Naive thymus-derived CD8-positive, alpha-beta T cell (primary cell): ENCODE measurements around the gene CEACAM3. TPM values are rescaled to one million over a fixed set of nuclear protein-coding genes. Genes with fewer than 3 reads are reported as not detected.

Experiments
- ATAC-seq, 2 donors: fragments of 150-1000 bp; cut with Tn5 transposase in 1 of 2; sonication (Bioruptor Pico), chemical (Tn5 transposase) in 1 of 2; 1 replicate in 1 of 2; 2 replicates in 1 of 2; pipeline ENCODE4 v1.10.0; 2021; ENCODE audit warnings: mild to moderate bottlenecking in 2 of 2, moderate library complexity in 2 of 2
- POLR2A ChIA-PET: fragments of 350-600 bp; sonication (Branson Sonifier 250); formaldehyde crosslinking; loops from one replicate; lab custom pipeline; 2021; ENCODE audit warnings: antibody characterized with exemption; lab: Charles Lee
- DNase-seq, 10 donors: peaks; one replicate each; pipeline versions ENCODE4 v3.0.0 to v3.0.0-alpha.2; 2020 to 2022
- H3K27ac Mint-ChIP-seq, 10 donors: one replicate each; pipeline ENCODE4 v1.8.0; 2020 to 2022; ENCODE audit warnings: mild to moderate bottlenecking in 10 of 10, mixed read lengths in 10 of 10, moderate library complexity in 4 of 10, inconsistent platforms in 1 of 10
- H3K27me3 Mint-ChIP-seq, 5 donors: one replicate each; pipeline ENCODE4 v1.8.0; 2021 to 2022; ENCODE audit warnings: mixed read lengths in 5 of 5
- H3K36me3 Mint-ChIP-seq, 3 donors: one replicate each; pipeline ENCODE4 v1.8.0; 2020 to 2022; ENCODE audit warnings: mixed read lengths in 3 of 3, mild to moderate bottlenecking in 2 of 3, inconsistent platforms in 1 of 3
- H3K4me1 Mint-ChIP-seq, 4 donors: one replicate each; pipeline ENCODE4 v1.8.0; 2021 to 2022; ENCODE audit warnings: mixed read lengths in 4 of 4
- H3K4me3 Mint-ChIP-seq, 10 donors: one replicate each; pipeline ENCODE4 v1.8.0; 2020 to 2022; ENCODE audit warnings: mild to moderate bottlenecking in 10 of 10, mixed read lengths in 10 of 10, moderate library complexity in 6 of 10, inconsistent platforms in 1 of 10
- H3K9me3 Mint-ChIP-seq, 9 donors: one replicate each; pipeline ENCODE4 v1.8.0; 2020 to 2022; ENCODE audit warnings: mixed read lengths in 9 of 9, mild to moderate bottlenecking in 3 of 9, inconsistent platforms in 1 of 9, moderate library complexity in 1 of 9
- polyA plus RNA-seq, 3 donors: library from polyadenylated mRNA; unstranded; fragments of 300-500 nt; fragmentation: Illumina TruSeq; gene quantifications; one replicate each; pipeline ENCODE4 v1.2.3, GENCODE V29; 2021
- total RNA-seq, 8 experiments: library from RNA in 2 of 8; stranded (reverse) in 2 of 8; gene quantifications; one replicate each; pipeline ENCODE4 v1.2.3 and lab custom pipeline; 2021 to 2026

CEACAM3 gene
- total and polyA plus RNA-seq, 5 experiments from 2014 or later = not detected

DNA sequence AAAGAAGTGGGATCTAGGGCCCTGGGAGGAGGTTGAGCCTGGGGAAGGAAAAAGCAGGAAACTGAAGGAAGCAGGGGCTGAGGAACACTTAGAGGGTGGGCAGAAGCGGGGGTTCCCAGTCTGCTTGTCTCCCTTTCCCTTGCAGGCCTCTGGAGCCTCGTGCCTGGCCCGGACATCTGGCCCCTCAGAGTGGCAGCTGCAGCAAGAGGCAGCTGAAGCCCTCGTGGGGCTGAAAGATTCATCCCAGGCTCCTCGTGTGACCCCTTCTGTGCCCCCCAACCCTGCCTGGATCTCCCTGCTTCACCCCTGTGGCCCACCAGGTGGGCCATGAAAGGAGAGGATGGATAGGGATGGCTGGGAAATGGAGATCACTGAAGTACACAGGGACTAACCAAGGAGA is 54.0 kb downstream of the CEACAM3 start:
- no peak overlapping the region for H3K4me3 Mint-ChIP-seq
- peaks cover 0 to 8% (median 5%) of the 10 kb centered on the region in 5 donors for H3K27me3 Mint-ChIP-seq
- no peaks in the 10 kb centered on the region for H3K9me3 Mint-ChIP-seq
- DNase-seq (no peak), ATAC-seq (no peak)
- POLR2A ChIA-PET = no interaction called here
- H3K4me1 Mint-ChIP-seq = peaks cover 0 to 2% (median 0%) of the 10 kb centered on the region in 4 donors
- H3K27ac Mint-ChIP-seq = no peak overlapping the region
- no peaks in the 10 kb centered on the region for H3K36me3 Mint-ChIP-seq

DNA sequence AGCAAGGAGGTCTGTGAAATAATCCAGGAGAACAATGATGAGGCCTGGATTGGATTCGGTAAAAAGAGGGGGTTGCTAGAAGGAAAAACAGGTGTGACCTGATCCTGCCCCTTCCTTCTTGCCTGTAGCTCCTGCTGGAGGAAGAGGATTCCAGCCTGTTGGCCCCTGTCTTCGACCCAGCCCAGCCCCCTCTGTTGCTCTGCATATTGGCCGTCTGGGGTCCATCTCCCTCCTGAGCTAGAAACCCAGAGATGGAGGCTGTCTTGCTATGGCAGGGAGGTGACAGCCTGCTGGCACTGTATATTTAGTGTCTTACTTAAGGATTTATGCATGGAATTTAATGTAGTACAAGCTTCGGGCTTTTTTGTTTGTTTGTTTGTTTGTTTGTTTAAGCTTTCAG is 55.1 kb downstream of the CEACAM3 start:
- Mint-ChIP-seq H3K4me1 (no peaks in the 10 kb centered on the region), H3K27me3 (peaks cover 0 to 8% (median 3%) of the 10 kb centered on the region in 5 donors), H3K27ac (no peak overlapping the region), H3K4me3 (no peak overlapping the region), H3K9me3 (no peaks in the 10 kb centered on the region), H3K36me3 (no peaks in the 10 kb centered on the region)
- POLR2A ChIA-PET = no interaction called here
- DNase-seq (no peak), ATAC-seq (no peak)

DNA sequence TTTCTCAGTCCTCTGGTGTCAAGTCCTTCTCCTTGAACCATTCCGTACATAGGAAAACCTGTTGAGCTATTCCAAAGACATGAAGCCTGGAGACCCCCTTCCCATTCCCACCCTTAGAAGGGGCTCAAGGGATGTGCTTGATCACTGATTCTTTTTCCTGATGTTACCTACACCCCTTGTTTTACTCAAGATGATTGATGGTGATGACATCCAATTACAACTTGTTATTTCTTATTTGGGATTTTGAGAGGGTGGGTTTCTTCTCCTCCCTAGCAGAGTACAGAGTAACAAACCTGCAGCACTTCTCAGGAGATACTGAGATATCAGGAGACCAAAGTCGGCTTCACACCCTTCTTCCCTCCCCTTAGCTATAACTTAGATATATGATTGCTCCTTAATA is 57.0 kb downstream of the CEACAM3 start:
- POLR2A ChIA-PET = interaction anchor here (0.8 kb wide), 1 partner anchor 105 kb away, joined by 3 read pairs; no protein-coding TSS in a partner anchor

GRCh38 chr19:41853768-41854167 is 57.4 kb downstream of the CEACAM3 start:
- ATAC-seq (no peak), DNase-seq (no peak)
- POLR2A ChIA-PET = interaction anchor here (0.8 kb wide), 1 partner anchor 105 kb away, joined by 3 read pairs; no protein-coding TSS in a partner anchor
- Mint-ChIP-seq H3K9me3 (no peaks in the 10 kb centered on the region), H3K36me3 (no peaks in the 10 kb centered on the region), H3K4me3 (no peak overlapping the region), H3K27me3 (peaks cover 0 to 8% (median 1%) of the 10 kb centered on the region in 5 donors), H3K27ac (no peak overlapping the region), H3K4me1 (no peaks in the 10 kb centered on the region)

More for the DNA sequence above, 57.0 kb downstream of the CEACAM3 start:
- H3K27me3 Mint-ChIP-seq = peaks cover 0 to 8% (median 1%) of the 10 kb centered on the region in 5 donors
- H3K4me3 Mint-ChIP-seq = no peak overlapping the region
- no peaks in the 10 kb centered on the region for H3K36me3 Mint-ChIP-seq
- no peaks in the 10 kb centered on the region for H3K9me3 Mint-ChIP-seq
- no peak overlapping the region for H3K27ac Mint-ChIP-seq
- no peak for DNase-seq
- no peak for ATAC-seq
- no peaks in the 10 kb centered on the region for H3K4me1 Mint-ChIP-seq

GRCh38 chr19:41859213-41859617 is 62.8 kb downstream of the CEACAM3 start:
- peaks cover 28 to 46% (median 39%) of the 10 kb centered on the region in 4 donors for H3K4me1 Mint-ChIP-seq
- H3K27me3 Mint-ChIP-seq = peaks cover 0 to 3% (median 0%) of the 10 kb centered on the region in 5 donors
- H3K36me3 Mint-ChIP-seq = peaks cover 0 to 37% (median 14%) of the 10 kb centered on the region in 3 donors
- no peak for ATAC-seq
- no peak for DNase-seq
- POLR2A ChIA-PET = interaction anchor here (1.0 to 4.1 kb wide), 23 partner anchors 9 to 596 kb away, joined by 3 to 253 read pairs (median 8); partner anchors contain the start of genes ARHGEF1, CD79A and RABAC1
- H3K27ac Mint-ChIP-seq = peak overlapping the region; percentile 84 to 99 (median 96)
- H3K4me3 Mint-ChIP-seq = peak overlapping the region; percentile 80 to 100 (median 94)
- H3K9me3 Mint-ChIP-seq = no peaks in the 10 kb centered on the region

DNA sequence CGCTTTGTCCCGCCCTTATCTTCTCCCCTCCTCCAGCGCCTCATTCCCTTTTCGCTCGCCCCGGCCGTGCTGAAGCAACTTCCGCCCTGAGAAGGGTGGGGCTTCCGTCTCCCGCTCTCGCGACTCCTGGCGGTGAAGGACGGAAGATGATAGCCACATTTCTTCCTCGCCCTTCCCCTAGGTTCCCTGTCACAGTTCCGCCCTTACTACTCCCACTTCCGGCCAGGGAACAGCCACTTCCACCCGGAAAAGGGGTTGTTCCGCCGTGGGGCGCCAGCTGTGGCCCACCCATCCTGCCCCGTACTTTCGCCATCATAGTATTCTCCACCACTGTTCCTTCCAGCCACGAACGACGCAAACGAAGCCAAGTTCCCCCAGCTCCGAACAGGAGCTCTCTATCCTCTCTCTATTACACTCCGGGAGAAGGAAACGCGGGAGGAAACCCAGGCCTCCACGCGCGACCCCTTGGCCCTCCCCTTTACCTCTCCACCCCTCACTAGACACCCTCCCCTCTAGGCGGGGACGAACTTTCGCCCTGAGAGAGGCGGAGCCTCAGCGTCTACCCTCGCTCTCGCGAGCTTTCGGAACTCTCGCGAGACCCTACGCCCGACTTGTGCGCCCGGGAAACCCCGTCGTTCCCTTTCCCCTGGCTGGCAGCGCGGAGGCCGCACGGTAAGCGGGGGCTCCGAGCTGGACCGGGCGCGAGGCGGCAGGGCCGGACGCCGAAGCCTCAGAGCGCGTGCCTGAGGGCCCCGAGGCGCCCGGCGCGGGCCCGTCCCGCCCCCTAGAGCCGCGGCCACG is 63.4 kb downstream of the CEACAM3 start, which contains the start of gene RPS19:
Gene RPS19 (plus strand): TSS at position 638 of the 801 bp plus-strand sequence. CDS start 520 bp downstream, outside the sequence.
- H3K9me3 Mint-ChIP-seq = no peaks in the 10 kb centered on the region
- no peaks in the 10 kb centered on the region for H3K27me3 Mint-ChIP-seq
- H3K27ac Mint-ChIP-seq = peak within 1 kb of the TSS; percentile 84 to 99 (median 97)
- DNase-seq (peak; percentile 94 to 99 (median 98)), ATAC-seq (peak; percentile 82 to 86)
- H3K4me3 Mint-ChIP-seq = peak within 1 kb of the TSS; percentile 80 to 100 (median 95)
- POLR2A ChIA-PET = interaction anchor here (0.5 to 4.1 kb wide), 25 partner anchors 9 to 598 kb away, joined by 3 to 253 read pairs (median 8); partner anchors contain the start of genes ARHGEF1, CD79A and RABAC1
- peaks cover 28 to 52% (median 44%) of the 10 kb centered on the region in 4 donors for H3K4me1 Mint-ChIP-seq
- H3K36me3 Mint-ChIP-seq = peaks cover 0 to 43% (median 14%) of the 10 kb centered on the region in 3 donors

DNA sequence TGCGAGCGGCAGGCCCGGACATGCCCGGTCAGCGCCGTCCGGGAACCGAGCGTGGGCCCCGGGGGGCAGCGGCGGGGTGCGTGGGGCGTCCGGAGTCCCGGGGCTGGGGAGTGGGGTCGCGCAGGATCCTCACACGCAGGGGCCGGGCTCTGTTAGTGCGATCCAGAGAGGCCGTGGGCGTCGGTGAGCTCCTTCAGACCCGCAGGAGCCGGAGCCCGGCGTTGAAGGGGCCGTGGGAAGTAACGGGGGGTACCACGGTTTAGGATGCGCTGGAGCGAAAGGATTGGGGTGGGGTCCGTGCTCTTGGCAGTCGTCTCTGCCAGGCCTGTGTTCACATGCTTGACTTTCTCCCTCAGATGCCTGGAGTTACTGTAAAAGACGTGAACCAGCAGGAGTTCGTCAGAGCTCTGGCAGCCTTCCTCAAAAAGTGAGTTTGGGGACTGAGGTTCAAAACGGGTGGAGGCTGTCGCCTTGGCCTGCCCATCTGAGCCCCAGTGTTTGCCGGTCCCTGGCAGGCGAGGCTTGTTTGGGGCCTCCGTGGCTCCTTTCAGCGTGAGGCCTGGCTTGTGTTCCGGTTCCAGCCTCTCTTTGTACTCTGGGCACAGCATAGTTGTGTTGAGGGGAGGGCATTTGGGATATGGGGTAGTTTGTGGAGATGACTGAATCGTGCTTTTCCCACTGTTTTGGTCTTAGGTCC is 64.2 kb downstream of the CEACAM3 start:
- H3K27me3 Mint-ChIP-seq = no peaks in the 10 kb centered on the region
- ATAC-seq (no peak), DNase-seq (peak in 1 of 10 donors; percentile 22)
- peaks cover 0 to 50% (median 14%) of the 10 kb centered on the region in 3 donors for H3K36me3 Mint-ChIP-seq
- peak overlapping the region; percentile 81 to 99 (median 94) for H3K27ac Mint-ChIP-seq
- POLR2A ChIA-PET = interaction anchor here (1.0 to 4.1 kb wide), 23 partner anchors 8 to 597 kb away, joined by 4 to 253 read pairs (median 8); partner anchors contain the start of genes ARHGEF1, CD79A and RABAC1
- H3K9me3 Mint-ChIP-seq = no peaks in the 10 kb centered on the region
- H3K4me3 Mint-ChIP-seq = peak overlapping the region; percentile 80 to 100 (median 92)
- peaks cover 28 to 56% (median 46%) of the 10 kb centered on the region in 4 donors for H3K4me1 Mint-ChIP-seq

Other genes starting within 250 kb of the CEACAM3 start
- gene CEACAM21, start 220.4 kb upstream of the CEACAM3 start, total RNA-seq = 10 to 100 TPM; 56.7 to 59.1 TPM
- gene CEACAM21, start 220.4 kb upstream of the CEACAM3 start, polyA plus RNA-seq = 10 to 100 TPM; 16.7 to 44.2 (median 19.8) TPM
- not detected for gene CEACAM4, start 169.5 kb upstream of the CEACAM3 start, total RNA-seq
- not detected for gene CEACAM4, start 169.5 kb upstream of the CEACAM3 start, polyA plus RNA-seq
- gene CEACAM7, start 108.3 kb upstream of the CEACAM3 start, total RNA-seq = not detected
- not detected for gene CEACAM7, start 108.3 kb upstream of the CEACAM3 start, polyA plus RNA-seq
- not detected for gene CEACAM5, start 88.0 kb upstream of the CEACAM3 start, total RNA-seq
- gene CEACAM5, start 88.0 kb upstream of the CEACAM3 start, polyA plus RNA-seq = not detected
- gene CEACAM6, start 41.1 kb upstream of the CEACAM3 start, total RNA-seq = not detected
- gene CEACAM6, start 41.1 kb upstream of the CEACAM3 start, polyA plus RNA-seq = not detected
- not detected for gene LYPD4, start 48.1 kb downstream of the CEACAM3 start, total RNA-seq
- gene LYPD4, start 48.1 kb downstream of the CEACAM3 start, polyA plus RNA-seq = not detected
- gene DMRTC2, start 48.5 kb downstream of the CEACAM3 start, total RNA-seq = not detected
- gene DMRTC2, start 48.5 kb downstream of the CEACAM3 start, polyA plus RNA-seq = not detected
- gene RPS19, start 63.7 kb downstream of the CEACAM3 start, total RNA-seq = 1,000 to 10,000 TPM; 3,479 to 3,513 TPM
- gene RPS19, start 63.7 kb downstream of the CEACAM3 start, polyA plus RNA-seq = 1,000 to 10,000 TPM; 6,905 to 8,825 (median 8,505) TPM
- 10 to 100 TPM; 48.6 to 51.0 TPM for gene CD79A, start 80.7 kb downstream of the CEACAM3 start, total RNA-seq
- gene CD79A, start 80.7 kb downstream of the CEACAM3 start, polyA plus RNA-seq = 10 to 100 TPM; 54.9 to 88.2 (median 85.1) TPM
- 1,000 to 10,000 TPM; 1,211 to 1,239 TPM for gene ARHGEF1, start 86.6 kb downstream of the CEACAM3 start, total RNA-seq
- gene ARHGEF1, start 86.6 kb downstream of the CEACAM3 start, polyA plus RNA-seq = 100 to 1,000 TPM; 161 to 346 (median 211) TPM
- 1 to 10 TPM; 7.5 to 8.1 TPM for gene ERFL, start 131.9 kb downstream of the CEACAM3 start, total RNA-seq
- gene ERFL, start 131.9 kb downstream of the CEACAM3 start, polyA plus RNA-seq = not detected
- 10 to 100 TPM; 87.6 to 90.3 TPM for gene RABAC1, start 162.7 kb downstream of the CEACAM3 start, total RNA-seq
- 100 to 1,000 TPM; 201 to 288 (median 231) TPM for gene RABAC1, start 162.7 kb downstream of the CEACAM3 start, polyA plus RNA-seq
- gene ATP1A3, start 197.6 kb downstream of the CEACAM3 start, total RNA-seq = 1 to 10 TPM; 3.4 to 6.2 TPM
- 1 to 10 TPM; 2.8 to 4.9 (median 2.8) TPM for gene ATP1A3, start 197.6 kb downstream of the CEACAM3 start, polyA plus RNA-seq